Transverse colon (tissue), 3 donors: ENCODE measurements around the gene WWOX.

Experiments used
- POLR2A ChIP-seq: fragments of 450-650 bp; IDR thresholded peaks from one replicate; pipeline ENCODE4 v1.6.1; 2016; ENCODE audit warnings: antibody characterized with exemption, mild to moderate bottlenecking, moderate library complexity
- TF ChIP-seq, protein P1 (sequence below), 5 experiments: fragments of 200-600 bp in 3 of 5; fragments of 450-650 bp in 2 of 5; sonication (generic) in 3 of 5; IDR thresholded peaks; 1 replicate in 2 of 5; 2 replicates in 3 of 5; pipeline ENCODE4 v1.5.1; 2016 to 2017; ENCODE audit warnings: antibody characterized with exemption in 5 of 5, inconsistent platforms in 3 of 5, mild to moderate bottlenecking in 2 of 5, moderate library complexity in 1 of 5

DNA sequence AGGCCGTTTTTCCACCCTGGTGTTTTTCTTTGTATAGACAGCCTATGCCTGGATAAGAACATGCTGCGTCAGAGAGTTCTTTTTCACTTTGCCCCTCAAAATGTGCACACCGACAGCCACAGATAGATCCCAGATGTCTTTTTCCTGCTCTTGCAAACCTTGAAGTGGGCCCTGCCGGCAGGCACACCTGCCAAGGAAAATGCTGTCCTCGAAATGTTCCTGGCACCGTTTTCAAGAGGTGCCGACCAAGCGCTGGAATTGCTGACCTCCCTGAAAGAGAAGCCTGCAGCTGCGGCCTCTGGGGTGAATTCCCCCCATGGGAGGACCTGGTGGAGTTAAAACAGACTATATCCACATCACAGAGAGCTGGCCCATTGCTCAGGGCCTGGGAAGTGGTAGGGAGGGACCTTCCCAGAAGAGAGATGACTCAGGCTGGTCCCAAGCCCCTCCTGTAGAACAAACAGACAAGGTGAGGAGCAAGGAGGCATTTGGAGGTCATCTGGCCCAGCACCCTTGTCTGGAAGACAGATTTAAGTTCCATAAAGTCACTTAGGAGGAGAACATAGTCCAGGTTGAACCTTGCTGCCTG, 833.0 kb downstream of the WWOX start:
- TF ChIP-seq, protein P1, sequence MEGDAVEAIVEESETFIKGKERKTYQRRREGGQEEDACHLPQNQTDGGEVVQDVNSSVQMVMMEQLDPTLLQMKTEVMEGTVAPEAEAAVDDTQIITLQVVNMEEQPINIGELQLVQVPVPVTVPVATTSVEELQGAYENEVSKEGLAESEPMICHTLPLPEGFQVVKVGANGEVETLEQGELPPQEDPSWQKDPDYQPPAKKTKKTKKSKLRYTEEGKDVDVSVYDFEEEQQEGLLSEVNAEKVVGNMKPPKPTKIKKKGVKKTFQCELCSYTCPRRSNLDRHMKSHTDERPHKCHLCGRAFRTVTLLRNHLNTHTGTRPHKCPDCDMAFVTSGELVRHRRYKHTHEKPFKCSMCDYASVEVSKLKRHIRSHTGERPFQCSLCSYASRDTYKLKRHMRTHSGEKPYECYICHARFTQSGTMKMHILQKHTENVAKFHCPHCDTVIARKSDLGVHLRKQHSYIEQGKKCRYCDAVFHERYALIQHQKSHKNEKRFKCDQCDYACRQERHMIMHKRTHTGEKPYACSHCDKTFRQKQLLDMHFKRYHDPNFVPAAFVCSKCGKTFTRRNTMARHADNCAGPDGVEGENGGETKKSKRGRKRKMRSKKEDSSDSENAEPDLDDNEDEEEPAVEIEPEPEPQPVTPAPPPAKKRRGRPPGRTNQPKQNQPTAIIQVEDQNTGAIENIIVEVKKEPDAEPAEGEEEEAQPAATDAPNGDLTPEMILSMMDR (IDR thresholded peaks at IDR 0.05): no peak
- TF ChIP-seq POLR2A: no peak
